Measurements from ENCODE around the gene RBMS1. TPM values are rescaled to one million over a fixed set of nuclear protein-coding genes. Genes with fewer than 3 reads are reported as not detected.

Gene RBMS1
- total RNA-seq, 1 experiment from 2014 or later: 91.9 TPM

GRCh38 chr2:160222546-160223283, 270.9 kb downstream of the RBMS1 start:
- no peaks in the 10 kb centered on the region for H3K9me3 Mint-ChIP-seq (ENCODE audit: unreplicated experiment)
- BruUV-seq (replicated peaks): no TSS peak
- POLR2A ChIA-PET: no interaction called here
- no peaks in the 10 kb centered on the region for H3K36me3 ChIP-seq (ENCODE audit: control insufficient read depth, insufficient read depth, low read length)
- no peak overlapping the region for H3K4me3 ChIP-seq (ENCODE audit: low read depth, low read length)
- H3K4me1 Mint-ChIP-seq (ENCODE audit: low read depth, unreplicated experiment): peaks cover 27% of the 10 kb centered on the region
- no peaks in the 10 kb centered on the region for H3K27me3 ChIP-seq (replicated peaks; ENCODE audit: control insufficient read depth, insufficient read depth, low read length)
- H3K36me3 Mint-ChIP-seq (ENCODE audit: insufficient read depth, unreplicated experiment): no peaks in the 10 kb centered on the region
- no peak overlapping the region for H3K4me3 Mint-ChIP-seq (ENCODE audit: unreplicated experiment)
- no peak overlapping the region for H3K27ac Mint-ChIP-seq (ENCODE audit: unreplicated experiment)
- CTCF ChIA-PET: no interaction called here
- no peak for DNase-seq
- intact Hi-C loops (cut with micrococcal nuclease; ENCODE audit: unreplicated experiment): no loop called here
- no peak for TF ChIP-seq CTCF (IDR thresholded peaks at IDR 0.05; ENCODE audit: insufficient read depth in 1 of 2, low read depth in 1 of 2, low read length in 1 of 2, severe bottlenecking in 1 of 2, unreplicated experiment in 1 of 2)
- no peaks in the 10 kb centered on the region for H3K27me3 Mint-ChIP-seq (ENCODE audit: insufficient read depth, unreplicated experiment)
- no peaks in the 10 kb centered on the region for H3K9me3 ChIP-seq
- peaks cover 38% of the 10 kb centered on the region for H3K4me1 ChIP-seq
